ENCODE measurements around the gene CYP1B1. TPM values are rescaled to one million over a fixed set of nuclear protein-coding genes. Genes with fewer than 3 reads are reported as not detected.
A peak's percentile ranks its signal among the peaks of the same experiment; 100 is the strongest.

CYP1B1 gene
- total RNA-seq, 1 donor from 2014 or later: 17.1 TPM

DNA sequence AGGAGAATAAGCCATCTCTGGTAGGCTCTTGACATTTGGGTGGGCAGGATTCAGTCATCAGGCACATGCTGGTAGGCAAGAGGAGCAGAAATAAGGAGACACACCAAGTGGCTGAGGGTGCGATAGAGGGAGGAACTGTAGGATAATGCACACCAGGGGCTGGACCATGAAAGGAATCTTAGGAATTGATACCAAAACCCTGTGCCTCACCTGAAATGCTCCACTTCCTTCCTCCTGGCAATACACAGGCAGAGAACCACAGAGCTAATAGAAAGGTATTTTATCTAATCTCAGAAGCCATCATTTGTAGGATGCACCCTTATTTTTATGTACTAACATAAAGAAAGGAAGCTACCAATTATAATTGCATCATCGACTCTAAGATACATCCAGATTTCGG is 4.4 kb upstream of the CYP1B1 start:
- DNase-seq (no peak), ATAC-seq (ENCODE audit: poor library complexity) (no peak)
- intact Hi-C loops (cut with DNase I): no loop called here

DNA sequence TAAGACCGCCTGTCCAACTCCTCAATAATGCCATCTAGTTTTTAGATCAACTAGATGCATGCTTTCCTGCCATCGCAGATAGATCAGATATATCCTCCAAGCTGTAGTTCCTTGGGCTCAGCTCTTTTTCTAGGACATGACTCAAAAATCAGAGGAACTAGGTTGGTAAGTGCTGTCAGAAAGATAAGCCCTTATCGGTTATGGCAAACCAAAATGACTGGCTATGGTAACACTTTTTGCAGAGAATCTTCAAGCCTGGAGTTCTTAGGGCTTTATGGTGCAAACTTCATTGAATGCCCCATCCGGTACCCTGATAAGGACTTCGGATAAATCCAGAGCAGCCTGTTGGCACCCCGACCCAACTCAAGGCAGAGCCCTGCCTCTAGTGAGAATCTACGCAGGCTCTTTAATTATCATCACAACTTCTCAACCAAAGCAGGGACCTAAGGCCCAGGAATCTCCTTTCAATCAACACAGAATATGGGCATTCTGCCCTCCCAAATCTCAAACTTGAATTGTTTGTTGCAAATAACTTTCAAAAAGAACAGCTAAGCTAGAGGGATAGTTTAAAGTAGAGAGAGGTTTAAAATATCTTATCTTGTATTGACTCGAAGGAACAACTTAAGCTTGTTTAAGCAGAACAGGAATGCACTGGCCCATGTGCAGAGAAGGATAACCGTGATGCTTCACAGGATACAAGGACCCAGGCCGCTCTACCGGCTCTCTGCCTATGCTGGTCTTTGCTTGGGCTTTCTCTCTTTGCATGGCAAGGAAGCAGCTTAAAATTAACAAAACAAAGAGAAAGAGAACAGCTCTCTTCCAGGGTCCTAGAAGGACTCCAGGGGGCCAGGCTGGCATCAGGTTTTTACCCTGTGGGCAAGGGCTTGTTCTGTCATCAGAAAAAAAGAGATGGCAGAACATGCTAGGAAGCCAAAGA is 3.4 kb upstream of the CYP1B1 start:
- DNase-seq (no peak), ATAC-seq (ENCODE audit: poor library complexity) (no peak)
- intact Hi-C loops (cut with DNase I): loop anchor here (10.0 kb wide), 1 partner anchor 195 kb away; no protein-coding TSS in a partner anchor

DNA sequence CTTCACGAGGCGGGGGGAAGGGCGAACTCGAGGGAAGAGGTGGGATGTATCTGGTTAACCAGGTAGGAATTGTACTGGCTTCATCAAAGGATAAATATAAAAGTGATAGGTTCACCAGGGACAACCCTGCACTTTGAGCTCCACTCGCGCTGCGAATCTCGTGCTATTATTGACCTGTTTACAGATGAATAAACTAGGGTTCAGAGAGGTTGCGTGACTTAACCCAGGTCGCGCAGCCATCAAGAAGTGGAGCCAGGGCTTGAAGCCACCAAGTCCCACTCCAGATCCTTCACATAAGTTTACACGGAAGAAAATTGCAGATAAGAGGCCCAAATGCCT is 1.4 kb upstream of the CYP1B1 start:
- intact Hi-C loops (cut with DNase I): loop anchor here (10.0 kb wide), 1 partner anchor 197 kb away; no protein-coding TSS in a partner anchor

DNA sequence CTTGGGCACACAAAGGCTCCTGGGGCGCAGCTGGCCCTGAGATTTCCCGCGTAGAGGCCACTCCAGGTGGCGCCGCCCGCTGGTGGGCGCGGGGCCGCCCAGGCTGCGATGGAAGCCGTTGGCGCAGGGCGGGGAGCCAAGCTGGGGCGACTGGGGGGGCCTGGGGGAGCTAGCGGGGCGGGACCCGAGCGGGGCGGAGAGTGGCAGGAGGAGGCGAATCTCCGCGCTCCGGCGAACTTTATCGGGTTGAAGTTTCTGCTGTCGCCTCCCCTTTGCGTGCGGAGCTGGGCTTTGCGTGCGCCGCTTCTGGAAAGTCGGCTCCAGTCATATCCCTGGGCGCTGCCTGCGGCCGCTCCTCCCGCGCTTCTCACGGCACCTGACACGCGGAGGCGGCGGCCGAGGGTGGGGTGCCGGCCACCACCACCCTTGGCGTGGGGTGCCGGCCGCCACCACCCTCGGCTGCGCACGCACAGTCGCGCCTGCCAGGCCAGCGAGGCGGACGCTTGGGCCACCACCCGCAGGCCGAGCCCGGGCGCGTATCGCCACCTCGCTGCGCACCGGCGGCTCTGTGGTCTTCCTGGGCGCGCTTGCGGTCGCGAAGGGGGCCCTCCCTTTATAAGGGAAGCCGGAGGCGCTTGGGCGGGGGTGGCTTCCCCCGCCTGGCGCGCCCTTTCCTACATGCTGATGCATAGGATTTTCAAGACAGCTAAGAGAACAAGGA is 919 bp upstream of the CYP1B1 start:
- DNase-seq: peak; percentile 87
- intact Hi-C loops (cut with DNase I): loop anchor here (10.0 kb wide), 1 partner anchor 198 kb away; no protein-coding TSS in a partner anchor
- peak; percentile 76 for ATAC-seq (ENCODE audit: poor library complexity)

More for the DNA sequence above, 1.4 kb upstream of the CYP1B1 start:
- ATAC-seq (ENCODE audit: poor library complexity): no peak
- DNase-seq: no peak

DNA sequence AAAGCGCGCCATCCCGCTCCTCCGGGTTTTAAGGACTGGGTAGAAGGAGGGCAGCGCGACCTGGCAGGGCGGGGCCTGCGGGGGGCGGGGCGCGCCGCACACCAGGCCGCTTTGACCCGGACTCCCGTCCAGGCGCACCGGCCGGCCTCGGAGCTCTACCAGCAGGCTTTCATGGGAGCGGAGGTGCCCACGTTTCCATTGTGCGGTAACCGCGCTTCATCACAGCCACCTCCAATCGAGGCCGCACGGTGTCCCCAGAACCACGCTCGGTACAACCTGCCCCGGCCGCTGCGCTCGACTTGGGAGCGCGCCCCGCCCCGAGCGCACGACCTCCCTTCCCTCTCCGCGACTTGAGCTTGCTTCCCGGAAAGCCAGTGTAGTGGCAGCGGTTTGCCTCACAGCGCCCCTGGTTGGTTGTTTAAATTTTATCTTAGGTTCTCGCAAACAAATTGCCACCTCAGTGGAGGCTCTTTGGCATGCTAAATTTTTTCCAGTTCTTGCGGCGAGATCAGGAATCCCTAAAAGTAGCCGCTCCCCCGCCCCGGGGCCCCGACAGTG is 280 bp upstream of the CYP1B1 start:
- ATAC-seq (ENCODE audit: poor library complexity) (peak; percentile 71), DNase-seq (peak; percentile 88)
- intact Hi-C loops (cut with DNase I): loop anchor here (10.0 kb wide), 1 partner anchor 199 kb away; no protein-coding TSS in a partner anchor

DNA sequence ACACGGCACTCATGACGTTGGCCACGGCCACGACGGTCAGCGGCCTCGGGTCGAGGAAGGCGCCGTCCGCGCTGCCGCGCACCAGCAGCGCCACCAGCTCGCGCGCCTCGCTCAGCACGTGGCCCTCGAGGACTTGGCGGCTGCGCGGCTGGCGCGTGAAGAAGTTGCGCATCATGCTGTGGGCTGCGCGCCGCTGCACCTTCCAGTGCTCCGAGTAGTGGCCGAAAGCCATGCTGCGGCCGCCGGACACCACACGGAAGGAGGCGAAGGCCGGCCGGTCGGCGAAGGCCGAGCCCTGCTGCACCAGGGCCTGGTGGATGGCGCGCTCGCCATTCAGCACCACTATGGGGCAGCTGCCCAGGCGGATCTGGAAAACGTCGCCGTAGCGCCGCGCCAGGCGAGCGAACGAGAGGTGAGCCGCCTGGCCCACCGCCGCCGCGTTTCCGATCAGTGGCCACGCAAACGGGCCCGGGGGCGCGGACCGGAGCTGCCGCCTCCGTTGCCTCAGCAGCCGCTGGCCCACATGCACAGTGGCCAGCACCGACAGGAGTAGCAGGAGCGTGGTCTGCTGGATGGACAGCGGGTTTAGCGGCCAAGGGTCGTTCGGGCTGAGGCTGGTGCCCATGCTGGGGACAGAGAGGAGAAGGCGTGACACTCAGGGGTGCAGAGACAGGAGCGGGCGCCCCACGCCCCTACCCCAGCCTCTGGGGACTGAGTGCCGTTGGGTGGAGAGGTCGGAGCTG is 1.0 kb downstream of the CYP1B1 start:
- intact Hi-C loops (cut with DNase I): loop anchor here (10.0 kb wide), 1 partner anchor 200 kb away; no protein-coding TSS in a partner anchor
- DNase-seq: peak; percentile 70
- peak; percentile 2 for ATAC-seq (ENCODE audit: poor library complexity)

DNA sequence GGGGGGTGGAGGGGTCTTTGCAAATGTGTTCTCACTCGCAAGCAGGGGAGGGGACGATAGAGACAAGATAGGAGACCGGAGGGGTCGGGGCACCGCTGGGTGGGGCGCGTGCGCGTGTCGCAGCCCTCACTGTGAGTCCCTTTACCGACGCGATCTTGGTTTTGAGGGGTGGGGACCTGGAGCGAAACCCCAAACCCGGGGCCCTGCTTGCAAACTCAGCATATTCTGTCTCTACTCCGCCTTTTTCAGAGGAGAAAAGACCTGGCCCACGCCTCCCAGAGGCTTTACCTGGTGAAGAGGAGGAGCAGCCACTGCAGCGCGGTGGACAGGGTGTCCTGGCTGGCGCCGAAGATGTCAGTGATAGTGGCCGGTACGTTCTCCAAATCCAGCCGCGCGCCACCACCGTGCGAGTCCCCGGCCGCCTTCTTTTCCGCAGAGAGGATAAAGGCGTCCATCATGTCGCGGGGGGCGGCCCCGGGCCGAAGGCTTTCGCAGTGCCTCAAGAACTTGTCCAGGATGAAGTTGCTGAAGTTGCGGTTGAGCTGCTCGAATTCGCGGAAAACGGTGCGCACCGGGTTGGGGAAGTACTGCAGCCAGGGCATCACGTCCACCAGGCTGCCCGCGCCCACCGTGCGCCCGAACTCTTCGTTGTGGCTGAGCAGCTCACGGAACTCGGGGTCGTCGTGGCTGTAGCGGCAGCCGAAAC is 1.7 kb downstream of the CYP1B1 start:
- peak; percentile 52 for DNase-seq
- intact Hi-C loops (cut with DNase I): loop anchor here (10.0 kb wide), 1 partner anchor 201 kb away; no protein-coding TSS in a partner anchor

DNA sequence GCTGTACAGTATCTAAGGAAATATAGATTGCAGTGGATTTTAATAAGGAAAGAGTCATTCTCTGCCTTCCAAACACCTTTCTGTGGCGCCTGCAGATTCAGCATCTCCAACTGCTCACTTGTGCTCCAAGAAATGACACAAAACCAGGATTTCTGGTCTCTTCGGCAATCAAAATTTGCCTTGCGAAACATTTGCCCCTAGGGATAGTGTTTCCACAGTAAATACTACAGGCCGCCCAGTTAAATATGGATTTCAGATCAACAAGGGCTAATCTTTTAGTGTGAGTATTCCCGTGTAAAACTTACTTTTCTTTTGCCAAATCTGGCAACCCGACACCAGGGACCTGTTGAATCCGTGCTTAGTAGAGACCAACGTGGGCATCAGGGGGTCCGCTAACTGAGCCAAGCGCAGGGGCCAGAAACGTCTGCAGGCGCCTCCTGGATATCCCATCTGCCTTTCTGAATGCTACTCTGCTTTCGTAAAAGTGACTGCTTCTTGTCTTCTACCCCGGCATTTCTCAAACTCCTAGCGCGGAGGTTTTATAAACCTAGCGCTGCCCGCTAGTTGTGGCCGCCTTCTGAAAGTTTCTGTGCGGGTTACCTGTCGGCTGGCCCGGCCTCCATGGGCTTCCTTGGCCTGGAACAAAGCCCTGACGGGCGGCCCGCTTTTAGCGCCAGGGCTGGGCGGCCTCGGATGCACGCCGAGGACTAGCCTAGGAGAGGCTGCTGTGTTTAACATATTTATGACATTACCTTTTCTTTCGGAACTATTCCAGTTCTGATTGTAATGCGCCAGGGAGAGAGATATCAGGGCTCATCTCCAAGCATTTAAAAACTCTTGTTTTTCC is 2.5 kb downstream of the CYP1B1 start:
- ATAC-seq (ENCODE audit: poor library complexity): no peak
- intact Hi-C loops (cut with DNase I): loop anchor here (10.0 kb wide), 1 partner anchor 201 kb away; no protein-coding TSS in a partner anchor
- no peak for DNase-seq

More for the DNA sequence above, 1.7 kb downstream of the CYP1B1 start:
- ATAC-seq (ENCODE audit: poor library complexity): no peak

DNA sequence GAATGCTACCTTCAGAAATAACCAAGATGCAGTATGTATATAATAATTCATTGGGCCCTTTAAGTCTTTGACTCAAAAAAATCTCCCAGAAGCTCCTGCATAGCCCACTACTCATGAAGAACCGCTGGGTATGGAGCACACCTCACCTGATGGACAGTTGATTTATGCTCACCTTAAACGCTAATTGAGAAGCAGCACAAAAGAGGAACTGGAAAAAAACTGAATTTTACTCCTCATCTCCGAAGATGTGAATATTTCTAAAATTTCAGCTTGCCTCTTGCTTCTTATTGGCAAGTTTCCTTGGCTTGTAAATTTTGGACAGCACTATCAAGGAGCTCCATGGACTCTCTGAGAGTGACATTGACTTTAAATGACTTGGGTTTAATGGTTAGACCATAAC is 5.5 kb downstream of the CYP1B1 start:
- intact Hi-C loops (cut with DNase I): loop anchor here (10.0 kb wide), 1 partner anchor 204 kb away; no protein-coding TSS in a partner anchor
- no peak for DNase-seq
- ATAC-seq (ENCODE audit: poor library complexity): no peak

DNA sequence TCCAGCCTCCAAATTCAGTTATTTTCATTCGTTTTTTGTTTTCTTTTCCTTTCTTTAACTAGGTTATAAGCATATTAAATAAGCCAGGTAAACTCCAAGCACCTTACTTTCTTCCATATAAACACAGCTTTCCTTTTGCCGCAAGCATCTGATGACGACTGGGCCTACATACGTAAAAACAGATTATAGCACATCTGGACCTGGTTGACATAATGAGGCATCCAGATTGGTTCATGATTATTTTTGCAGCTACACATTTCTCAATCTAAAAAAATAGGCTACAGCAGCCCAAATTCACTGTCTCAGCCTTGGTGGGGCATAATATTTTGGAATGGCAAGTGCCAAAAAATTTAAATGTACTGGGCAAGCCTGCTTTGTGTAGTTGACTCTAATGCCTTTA is 7.7 kb downstream of the CYP1B1 start:
- intact Hi-C loops (cut with DNase I): no loop called here
- DNase-seq (no peak), ATAC-seq (ENCODE audit: poor library complexity) (no peak)

DNA sequence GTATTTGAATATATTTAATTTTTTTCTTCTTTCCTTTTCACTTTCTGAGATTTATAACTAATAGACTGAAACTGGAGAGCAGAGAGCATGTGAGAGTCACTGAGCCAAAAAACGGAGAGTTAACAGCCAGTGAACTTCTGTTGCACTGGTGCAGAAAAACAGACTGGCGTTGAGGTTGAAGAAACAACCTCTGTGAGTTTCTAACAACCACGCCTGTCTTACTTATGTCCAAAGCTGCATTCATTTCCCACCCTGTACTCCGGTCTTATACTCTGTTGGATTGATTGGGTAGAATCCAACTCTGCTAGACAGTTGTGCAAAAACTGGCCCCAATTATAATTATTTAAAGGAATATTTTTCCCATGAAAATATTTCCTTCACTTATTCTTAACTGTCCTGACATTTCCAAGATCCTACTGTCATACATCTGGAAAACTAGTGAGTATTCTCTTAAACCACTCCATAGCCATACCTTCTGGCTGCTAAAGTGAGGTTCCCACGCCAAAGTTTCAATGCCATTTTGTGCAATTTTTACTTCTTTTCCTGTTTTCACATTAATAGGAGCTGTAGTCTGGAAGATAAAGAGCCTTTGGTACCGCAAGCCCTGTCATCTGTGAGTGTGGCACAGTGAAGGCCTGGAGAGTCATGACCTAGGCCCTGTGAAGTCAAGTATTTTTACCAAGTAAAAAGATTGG is 9.4 kb downstream of the CYP1B1 start:
- intact Hi-C loops (cut with DNase I): no loop called here
- peak; percentile 34 for ATAC-seq (ENCODE audit: poor library complexity)
- DNase-seq: no peak

DNA sequence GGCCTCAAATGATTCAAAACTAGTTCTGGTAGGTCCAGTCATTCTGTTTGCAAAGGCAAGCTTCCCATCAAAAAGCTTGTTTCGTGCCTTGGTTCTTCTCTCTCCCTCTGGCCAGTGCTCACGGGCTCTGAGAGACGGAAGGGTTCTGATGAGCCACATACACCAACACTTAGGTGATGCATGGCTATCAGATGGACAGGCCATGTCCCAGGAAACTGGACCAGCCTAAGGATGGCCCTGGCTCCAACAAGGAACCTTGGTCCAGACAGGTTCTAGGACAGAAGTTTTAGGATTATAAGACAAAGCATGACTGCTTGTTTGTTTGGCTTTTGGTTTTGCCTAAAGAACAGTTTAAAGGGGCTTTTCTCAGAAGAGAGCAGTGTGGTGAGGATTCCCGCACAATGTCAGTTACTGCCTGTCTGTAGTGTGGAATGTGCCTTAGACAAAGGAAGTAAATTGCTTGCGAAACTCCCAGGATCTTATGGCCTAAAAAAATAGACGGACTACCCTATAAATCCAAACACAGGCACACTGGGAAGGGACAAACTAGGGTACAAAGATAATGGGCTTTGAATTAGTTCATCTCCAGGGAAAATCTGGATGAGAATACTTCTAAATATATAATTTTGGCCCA is 10.3 kb downstream of the CYP1B1 start:
- intact Hi-C loops (cut with DNase I): no loop called here
- DNase-seq: no peak
- no peak for ATAC-seq (ENCODE audit: poor library complexity)

DNA sequence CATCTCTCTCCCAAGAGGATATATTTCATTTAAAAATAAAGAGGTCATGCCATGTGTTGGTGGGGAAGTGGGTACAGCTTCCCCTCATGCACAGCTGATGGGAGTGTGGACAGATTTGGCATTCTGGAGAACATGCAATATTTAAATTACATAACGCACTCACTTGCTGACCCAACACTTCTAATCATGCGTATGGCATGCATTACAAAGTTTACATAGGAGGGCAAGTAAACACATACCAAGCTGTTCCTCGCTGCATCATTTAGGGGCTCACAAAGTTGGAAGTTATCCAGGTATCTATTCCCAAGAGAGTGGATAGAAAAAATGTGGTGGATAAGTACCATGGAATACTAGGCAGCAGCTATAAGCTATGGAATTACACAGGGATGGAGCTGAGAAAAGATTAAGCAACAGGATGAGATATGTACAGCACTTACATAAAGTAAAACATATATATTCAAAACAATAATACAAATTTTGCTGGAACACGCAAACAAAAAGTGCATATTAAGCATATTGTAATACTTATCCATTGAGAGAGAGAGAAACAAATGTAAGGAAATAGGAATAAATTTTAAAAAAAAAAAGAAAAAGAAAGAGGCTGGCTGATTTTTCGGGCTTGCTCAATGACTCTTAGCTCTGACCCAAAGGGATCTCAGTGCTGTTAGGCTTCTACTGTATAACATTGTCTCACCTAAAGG is 11.0 kb downstream of the CYP1B1 start:
- intact Hi-C loops (cut with DNase I): no loop called here
- no peak for DNase-seq
- ATAC-seq (ENCODE audit: poor library complexity): peak; percentile 45

DNA sequence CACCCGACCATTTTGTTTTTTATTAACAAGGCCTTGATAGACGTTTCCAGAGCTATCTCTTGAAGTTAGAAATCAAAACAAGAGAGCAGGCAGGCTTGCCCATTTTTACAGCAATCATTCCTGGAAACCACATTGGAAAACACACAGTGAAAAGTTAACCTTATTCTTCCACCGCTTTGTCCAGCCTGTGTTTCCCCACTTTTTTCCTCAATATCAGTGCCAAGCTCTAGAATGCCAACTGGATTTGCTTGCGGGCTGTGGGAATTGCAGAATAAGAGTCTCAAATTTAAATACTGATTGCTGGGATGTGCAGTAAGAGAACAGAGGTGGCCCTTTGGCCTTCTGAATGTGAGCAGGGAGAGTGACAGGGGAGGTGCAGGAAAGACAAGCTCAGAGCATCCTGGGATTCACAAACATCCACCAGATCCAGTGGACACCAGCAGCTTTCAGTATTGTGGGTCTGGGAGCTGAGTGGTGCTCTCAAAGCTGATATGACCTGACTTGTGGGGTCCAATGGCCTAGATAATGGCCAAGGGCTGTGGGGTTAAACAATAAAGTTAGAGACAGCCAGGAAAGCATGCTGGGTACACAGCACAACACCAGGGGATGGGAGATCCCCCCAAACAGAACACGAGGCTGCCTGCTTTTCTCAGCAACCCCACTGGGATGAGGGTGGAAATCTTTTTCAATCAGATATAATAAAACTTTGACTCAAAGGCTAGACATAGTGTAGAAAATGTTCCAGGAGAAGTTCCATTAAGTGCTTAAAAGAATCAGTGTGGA is 15.5 kb downstream of the CYP1B1 start:
- ATAC-seq (ENCODE audit: poor library complexity): no peak
- no peak for DNase-seq
- intact Hi-C loops (cut with DNase I): no loop called here

Data from Right ventricle myocardium superior (tissue), 1 donor.